HepG2 (cell line): ENCODE data around the gene VPS13C. TPM values are rescaled to one million over a fixed set of nuclear protein-coding genes. Genes with fewer than 3 reads are reported as not detected.

Experiments used
- ADNP ChIP-seq: sonication (generic); formaldehyde crosslinking; IDR thresholded peaks from 2 replicates; pipeline ENCODE4 v1.4.0; 2020; ENCODE audit warnings: missing genetic modification reagents
- HNF1A ChIP-seq, 2 experiments: sonication (generic) in 1 of 2; formaldehyde crosslinking in 1 of 2; IDR thresholded peaks; 2 replicates each; pipeline versions ENCODE4 v1.4.0 to v1.6.1; 2016 to 2020; ENCODE audit warnings: borderline replicate concordance in 1 of 2, low read depth in 1 of 2, mild to moderate bottlenecking in 1 of 2, missing genetic modification reagents in 1 of 2
- NCOA1 ChIP-seq: sonication (generic); formaldehyde crosslinking; IDR thresholded peaks from 2 replicates; pipeline ENCODE4 v1.9.0; 2021; ENCODE audit warnings: missing genetic modification reagents
- NFKBIZ ChIP-seq: IDR thresholded peaks from 2 replicates; pipeline ENCODE4 v1.6.1; 2018; ENCODE audit warnings: missing genetic modification reagents, missing compliant biosample characterization
- RNF219 ChIP-seq: sonication (generic); formaldehyde crosslinking; IDR thresholded peaks from 2 replicates; pipeline ENCODE4 v1.5.0; 2020; ENCODE audit warnings: mild to moderate bottlenecking, missing genetic modification reagents
- SAP130 ChIP-seq: IDR thresholded peaks from 2 replicates; pipeline ENCODE4 v1.6.1; 2016; ENCODE audit warnings: low read depth
- SKI ChIP-seq: fragments of 450-650 bp; IDR thresholded peaks from one replicate; pipeline ENCODE4 v1.6.1; 2018; ENCODE audit warnings: mild to moderate bottlenecking; ENCODE audit not compliant: partially characterized antibody
- SMAD9 ChIP-seq: sonication (generic); formaldehyde crosslinking; IDR thresholded peaks from 2 replicates; pipeline ENCODE4 v1.5.1; 2020; ENCODE audit warnings: mild to moderate bottlenecking, missing genetic modification reagents
- TFE3 ChIP-seq: IDR thresholded peaks from 2 replicates; pipeline ENCODE4 v1.6.1; 2016
- U2AF1 ChIP-seq: fragments of 200-400 bp; formaldehyde crosslinking; optimal IDR thresholded peaks from 2 replicates; pipeline ENCODE3; 2017; ENCODE audit warnings: mild to moderate bottlenecking, low read depth, low read length
- ZBTB42 ChIP-seq: sonication (generic); formaldehyde crosslinking; IDR thresholded peaks from 2 replicates; pipeline ENCODE4 v1.5.0; 2020; ENCODE audit warnings: mild to moderate bottlenecking, missing genetic modification reagents
- ZNF230 ChIP-seq: sonication (generic); formaldehyde crosslinking; IDR thresholded peaks from 2 replicates; pipeline ENCODE4 v1.4.0; 2020; ENCODE audit warnings: mild to moderate bottlenecking, missing genetic modification reagents
- ZNF337 ChIP-seq: sonication (generic); formaldehyde crosslinking; IDR thresholded peaks from 2 replicates; pipeline ENCODE4 v1.5.1; 2020; ENCODE audit warnings: missing genetic modification reagents, low read depth, mild to moderate bottlenecking, borderline replicate concordance
- ZNF546 ChIP-seq: sonication (generic); formaldehyde crosslinking; conservative IDR thresholded peaks from 2 replicates; pipeline ENCODE4 v1.8.1; 2023; ENCODE audit warnings: mild to moderate bottlenecking, missing genetic modification reagents
- ZNF576 ChIP-seq: sonication (generic); formaldehyde crosslinking; IDR thresholded peaks from 2 replicates; pipeline ENCODE4 v1.4.0; 2020; ENCODE audit warnings: mild to moderate bottlenecking, missing genetic modification reagents
- ZNF672 ChIP-seq: sonication (generic); formaldehyde crosslinking; IDR thresholded peaks from 2 replicates; pipeline ENCODE4 v1.8.1; 2022; ENCODE audit warnings: missing genetic modification reagents
- polyA plus RNA-seq, 8 experiments: library from polyadenylated mRNA; depleted of rRNA in 3 of 8; stranded (reverse) in 7 of 8; unstranded in 1 of 8; fragments of >200 nt; fragmentation: Illumina TruSeq in 4 of 8; extraction: Trizol in 4 of 8; gene quantifications; 2 replicates each; pipeline versions ENCODE4 v1.2.1 to v1.2.3, GENCODE V29; 2011 to 2016; ENCODE audit warnings: low read depth in 4 of 8, missing spikeins in 1 of 8, mixed read lengths in 1 of 8; ENCODE audit not compliant: insufficient read depth in 1 of 8
- total RNA-seq, 5 experiments: library from RNA; depleted of rRNA; stranded (reverse); fragments of >200 nt; fragmentation: Illumina TruSeq; extraction: Trizol; gene quantifications; 2 replicates each; pipeline ENCODE4 v1.2.3, GENCODE V29; 2016; ENCODE audit warnings: low read depth in 1 of 5

Gene VPS13C
- total and polyA plus RNA-seq, 2 of the 13 experiments (the other 11 are each of a cell fraction or from before 2014, with no cell fraction given): 10.9 to 26.8 TPM

- TF ChIP-seq ZNF576 (CRISPR knock-in tag): no peak
- no peak for TF ChIP-seq U2AF1
- TF ChIP-seq SKI: no peak
- TF ChIP-seq RNF219 (CRISPR knock-in tag): no peak
- TF ChIP-seq NFKBIZ (CRISPR knock-in tag): no peak
- no peak for TF ChIP-seq ADNP (CRISPR knock-in tag)
- TF ChIP-seq ZNF230: no peak
- TF ChIP-seq ZBTB42 (CRISPR knock-in tag): no peak
- TF ChIP-seq ZNF546 (CRISPR knock-in tag): 0 out of 2 replicates have a peak, but pooled peaks have one; percentile 45
- TF ChIP-seq HNF1A (IDR thresholded peaks at IDR 0.05; ENCODE audit: low read depth): no peak
- TF ChIP-seq HNF1A (CRISPR knock-in tag; IDR thresholded peaks at IDR 0.05; ENCODE audit: borderline replicate concordance): no peak
- TF ChIP-seq SAP130 (CRISPR knock-in tag): peak; percentile 65
- TF ChIP-seq SMAD9 (CRISPR knock-in tag): no peak
- TF ChIP-seq TFE3 (CRISPR knock-in tag): no peak; the same call in 1 of the 2 replicates
- TF ChIP-seq ZNF672 (CRISPR knock-in tag): no peak
- TF ChIP-seq ZNF337 (CRISPR knock-in tag): no peak
- TF ChIP-seq NCOA1: no peak
Observed at GRCh38 chr15:62068071-62068809, 8.0 kb upstream of the VPS13C start (continued).
